SK-N-SH (cell line): ENCODE measurements around the gene DDA1.

Experiments used
- CTCF ChIP-seq: fragments of 200-600 bp; sonication (generic); IDR thresholded peaks from 2 replicates; pipeline ENCODE4 v1.6.1; 2017; ENCODE audit warnings: antibody characterized with exemption, mild to moderate bottlenecking, moderate library complexity
- EZH2phosphoT487 ChIP-seq: fragments of 200-600 bp; sonication (generic); IDR thresholded peaks from 2 replicates; pipeline ENCODE4 v1.6.1; 2017; ENCODE audit warnings: low read depth, mixed run types, mild to moderate bottlenecking, antibody characterized with exemption, moderate library complexity, borderline replicate concordance
- MAX ChIP-seq: IDR thresholded peaks from 2 replicates; pipeline ENCODE4 v1.4.0; 2012; ENCODE audit warnings: low read depth
- MXI1 ChIP-seq: IDR thresholded peaks from 2 replicates; pipeline ENCODE4 v1.6.1; 2012; ENCODE audit warnings: mild to moderate bottlenecking, low read depth, low read length, improper control_type of control experiment
- NFIC ChIP-seq: IDR thresholded peaks from 2 replicates; pipeline ENCODE4 v1.4.0; 2012; ENCODE audit warnings: borderline replicate concordance
- POLR2AphosphoS5 ChIP-seq: IDR thresholded peaks from 2 replicates; pipeline ENCODE4 v1.6.1; 2012; ENCODE audit warnings: low read depth, low read length
- SMC3 ChIP-seq: IDR thresholded peaks from 2 replicates; pipeline ENCODE4 v1.6.1; 2012; ENCODE audit warnings: low read depth, low read length, improper control_type of control experiment
- USF1 ChIP-seq: IDR thresholded peaks from 2 replicates; pipeline ENCODE4 v1.4.0; 2012; ENCODE audit warnings: low read depth, borderline replicate concordance
- YY1 ChIP-seq: IDR thresholded peaks from 2 replicates; pipeline ENCODE4 v1.4.0; 2012; ENCODE audit warnings: low read depth, mild to moderate bottlenecking

- TF ChIP-seq CTCF (no peak), MAX (no peak), MXI1 (no peak), EZH2phosphoT487 (no peak), YY1 (no peak), POLR2AphosphoS5 (no peak), NFIC (no peak), SMC3 (no peak), USF1 (no peak)
These were observed 19.4 kb downstream of the DDA1 start for GRCh38 chr19:17328517-17329365.
